Measurements from ENCODE around the gene KLHL30. TPM values are rescaled to one million over a fixed set of nuclear protein-coding genes. Genes with fewer than 3 reads are reported as not detected.
"Not testable (repeated sequence)": the region's sequence is repeated elsewhere in the genome, so short reads cannot be mapped to it uniquely, and the experiment has no call there.

The KLHL30 gene
- total RNA-seq, 1 donor from 2014 or later = under 0.01 TPM

DNA sequence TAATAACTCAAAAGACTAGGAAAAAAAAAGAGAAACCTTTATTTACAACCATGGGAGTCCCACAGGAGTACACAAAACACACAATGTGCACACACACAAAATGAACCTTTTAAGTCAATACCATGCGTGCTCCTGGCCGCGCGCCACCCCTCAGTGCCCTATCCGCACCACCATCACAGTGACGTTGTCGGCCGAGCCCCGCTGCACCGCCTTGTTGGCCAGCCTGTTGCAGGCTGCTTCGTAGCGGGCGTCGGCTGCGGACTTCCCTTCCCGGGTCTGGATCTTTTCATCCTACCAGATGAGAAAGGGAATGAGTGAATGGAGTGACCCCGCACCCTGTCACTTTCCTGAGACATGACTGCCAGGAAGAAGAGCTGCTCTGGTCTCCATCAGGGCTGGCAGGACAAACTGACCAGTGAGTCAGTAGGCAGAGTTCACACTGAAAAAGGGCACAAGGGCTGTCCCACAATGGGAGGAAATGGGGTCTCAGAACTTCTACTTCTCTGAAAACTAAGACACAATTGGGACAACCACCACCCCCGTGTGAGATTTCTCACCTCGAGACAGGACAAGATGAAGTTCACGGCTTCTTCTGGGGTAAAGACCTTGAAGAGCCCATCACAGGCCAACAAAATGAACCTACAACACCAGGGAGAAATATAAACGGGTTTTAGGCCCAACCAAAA is 32.1 kb downstream of the KLHL30 start:
- DNase-seq (ENCODE audit: low spot score in 2 of 2) (no peak), FAIRE-seq (no peak)

GRCh38 chr2:238171072-238171431 is 32.6 kb downstream of the KLHL30 start:
- not testable (repeated sequence) for DNase-seq (ENCODE audit: low spot score in 2 of 2); FAIRE-seq

GRCh38 chr2:238171575-238172187 is 33.2 kb downstream of the KLHL30 start:
- FAIRE-seq (no peak), DNase-seq (ENCODE audit: low spot score in 2 of 2) (no peak)

DNA sequence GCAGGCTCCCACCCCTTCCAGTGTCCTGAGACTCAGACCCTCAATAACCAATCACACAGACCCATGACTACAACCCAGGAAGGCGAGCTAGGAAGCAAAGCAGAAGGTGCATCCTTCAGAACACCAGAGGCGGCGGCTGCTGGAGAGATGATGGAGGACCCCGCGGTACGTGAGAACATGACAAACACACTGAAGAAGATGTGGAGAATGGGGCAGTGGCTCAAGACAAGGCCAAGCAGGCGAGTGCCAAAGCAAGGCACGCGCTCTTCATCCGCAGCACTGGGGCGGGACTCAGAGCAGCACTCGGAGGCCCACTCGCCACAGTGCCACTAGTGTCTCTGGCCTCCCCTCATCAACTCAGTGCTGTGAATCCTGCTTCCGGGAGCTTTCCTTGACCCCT is 34.0 kb downstream of the KLHL30 start:
- FAIRE-seq = no peak
- DNase-seq (ENCODE audit: low spot score in 2 of 2) = no peak

DNA sequence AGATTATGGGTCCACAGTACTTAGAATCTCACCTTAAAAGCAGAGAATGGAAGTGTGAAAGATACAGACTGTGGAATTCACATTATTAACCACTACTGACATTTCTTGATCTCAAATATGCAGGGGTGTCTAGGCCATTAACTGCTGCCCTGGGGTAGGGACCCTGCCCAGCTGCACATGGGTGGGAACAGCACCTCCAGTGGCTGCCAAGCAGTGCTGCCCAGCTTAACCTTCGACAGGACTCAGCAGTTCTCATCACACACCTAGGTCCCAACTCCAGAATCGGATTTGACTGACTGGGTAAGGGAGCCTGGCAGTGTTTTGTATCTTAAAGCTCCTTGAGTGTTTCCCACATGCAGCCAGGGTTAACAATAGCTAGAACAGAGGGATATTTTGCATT is 35.2 kb downstream of the KLHL30 start:
- DNase-seq (ENCODE audit: low spot score in 2 of 2) = no peak
- FAIRE-seq = no peak

DNA sequence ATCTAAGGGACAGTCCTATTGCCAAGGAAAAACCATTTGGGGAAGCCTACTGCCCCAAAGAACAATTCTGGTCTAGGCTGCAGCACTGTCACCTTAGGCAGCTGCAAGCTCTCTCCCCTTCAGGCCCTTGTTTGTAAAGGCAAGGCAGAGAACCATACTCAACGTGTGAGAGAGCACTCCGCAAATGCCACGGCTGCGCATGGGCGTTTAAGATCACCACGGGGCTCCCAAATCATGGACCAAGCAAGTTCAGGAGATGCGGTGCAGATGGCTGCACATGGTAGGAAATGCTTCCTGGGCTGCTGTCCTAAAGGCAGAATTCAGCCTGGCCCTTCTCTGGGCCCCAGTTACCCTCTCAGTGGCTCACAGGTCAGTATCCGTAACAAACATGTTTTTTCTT is 35.8 kb downstream of the KLHL30 start:
- FAIRE-seq = no peak
- no peak for DNase-seq (ENCODE audit: low spot score in 2 of 2)

DNA sequence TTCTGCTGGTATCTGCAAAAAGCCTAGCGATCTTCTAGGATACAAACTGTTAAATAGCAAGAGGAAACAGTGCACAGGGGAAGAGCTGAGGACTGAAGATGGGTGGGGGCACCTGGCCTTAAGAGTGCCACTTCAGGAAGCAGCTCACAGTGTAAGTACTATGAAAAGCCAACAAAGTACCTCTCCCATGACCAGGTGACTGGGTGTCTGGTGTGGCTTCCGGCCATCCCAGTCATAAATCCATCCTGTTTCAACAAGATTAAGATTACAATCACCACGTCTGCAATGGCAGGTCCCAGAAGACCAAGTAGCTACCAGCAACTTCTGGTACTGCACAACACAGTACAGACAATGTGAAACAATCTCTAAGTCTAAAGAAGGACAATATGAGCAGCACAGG is 36.2 kb downstream of the KLHL30 start:
- no peak for DNase-seq (ENCODE audit: low spot score in 2 of 2)
- no peak for FAIRE-seq

GRCh38 chr2:238176613-238177012 is 38.1 kb downstream of the KLHL30 start:
- FAIRE-seq (no peak), DNase-seq (ENCODE audit: low spot score in 2 of 2) (no peak)

GRCh38 chr2:238180554-238180953 is 42.1 kb downstream of the KLHL30 start:
- FAIRE-seq = no peak
- DNase-seq (ENCODE audit: low spot score in 2 of 2) = no peak

GRCh38 chr2:238182362-238182761 is 43.9 kb downstream of the KLHL30 start:
- DNase-seq (ENCODE audit: low spot score in 2 of 2) (no peak), FAIRE-seq (no peak)

- FAIRE-seq (no peak), DNase-seq (ENCODE audit: low spot score in 2 of 2) (no peak)
Measured at GRCh38 chr2:238183821-238184220, 45.4 kb downstream of the KLHL30 start.

DNA sequence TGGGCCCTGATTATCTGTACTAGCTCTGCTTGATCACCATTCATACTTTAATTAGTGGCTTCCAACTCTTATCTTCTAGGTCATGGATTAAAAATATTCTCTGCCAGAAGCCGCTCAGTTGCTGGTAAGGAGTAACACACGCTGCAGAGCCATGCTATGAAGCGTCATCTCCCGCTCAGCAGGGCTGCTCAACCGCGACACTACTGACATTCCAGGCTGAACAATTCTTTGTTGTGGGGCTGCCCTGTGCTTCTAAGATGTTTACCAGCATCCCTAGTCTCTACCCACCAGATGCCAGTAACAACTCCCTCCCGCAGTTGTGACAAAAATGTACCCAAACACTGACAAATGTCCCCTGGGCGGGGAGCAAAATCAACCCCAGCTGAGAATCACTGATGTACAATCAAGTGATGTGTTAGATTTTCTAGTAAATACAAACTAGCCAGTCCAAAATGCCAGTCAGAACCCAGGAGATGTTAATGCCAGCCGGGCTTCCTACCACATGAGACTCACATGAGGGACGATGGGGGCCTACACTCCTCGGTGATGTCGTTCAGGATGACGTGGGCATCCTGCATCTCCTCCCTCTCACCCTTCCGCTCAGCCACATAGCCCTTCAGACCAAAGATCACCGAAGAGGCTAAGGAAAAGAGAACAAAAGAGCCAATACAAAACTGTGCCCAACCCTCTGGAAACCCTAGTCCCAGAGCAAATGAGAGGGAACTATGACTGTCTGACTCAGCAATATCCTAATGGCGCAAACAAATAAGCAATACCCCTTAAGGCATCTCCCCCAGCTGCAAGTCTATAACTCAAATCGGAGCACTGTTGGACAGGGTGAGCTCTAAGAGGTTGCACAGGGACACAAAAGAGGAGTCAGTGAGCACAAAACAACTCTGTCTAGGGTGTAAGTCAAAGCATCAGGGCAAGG is 49.4 kb downstream of the KLHL30 start:
- FAIRE-seq = no peak
- DNase-seq (ENCODE audit: low spot score in 2 of 2) = no peak

GRCh38 chr2:238190445-238190844 is 52.0 kb downstream of the KLHL30 start:
- FAIRE-seq = no peak
- DNase-seq (ENCODE audit: low spot score in 2 of 2) = no peak

Other genes starting within 250 kb of the KLHL30 start
- gene UBE2F, start 171.7 kb upstream of the KLHL30 start, total RNA-seq = 27.7 TPM
- gene SCLY, start 77.7 kb upstream of the KLHL30 start, total RNA-seq = 11.8 TPM
- gene ESPNL, start 38.3 kb upstream of the KLHL30 start, total RNA-seq = under 0.01 TPM
- 0.82 TPM for gene ERFE, start 20.3 kb downstream of the KLHL30 start, total RNA-seq
- gene ILKAP, start 65.0 kb downstream of the KLHL30 start, total RNA-seq = 73.4 TPM
- gene HES6, start 101.4 kb downstream of the KLHL30 start, total RNA-seq = 67.7 TPM
- 5.3 TPM for gene PER2, start 149.9 kb downstream of the KLHL30 start, total RNA-seq
- 13.5 TPM for gene TRAF3IP1, start 181.8 kb downstream of the KLHL30 start, total RNA-seq

All from frontal cortex (tissue), 4 donors.